ENCODE results near the gene HIBCH. TPM values are rescaled to one million over a fixed set of nuclear protein-coding genes. Genes with fewer than 3 reads are reported as not detected.

The HIBCH gene
- total RNA-seq, 2 experiments from 2014 or later, result 15.6 to 29.7 TPM

DNA sequence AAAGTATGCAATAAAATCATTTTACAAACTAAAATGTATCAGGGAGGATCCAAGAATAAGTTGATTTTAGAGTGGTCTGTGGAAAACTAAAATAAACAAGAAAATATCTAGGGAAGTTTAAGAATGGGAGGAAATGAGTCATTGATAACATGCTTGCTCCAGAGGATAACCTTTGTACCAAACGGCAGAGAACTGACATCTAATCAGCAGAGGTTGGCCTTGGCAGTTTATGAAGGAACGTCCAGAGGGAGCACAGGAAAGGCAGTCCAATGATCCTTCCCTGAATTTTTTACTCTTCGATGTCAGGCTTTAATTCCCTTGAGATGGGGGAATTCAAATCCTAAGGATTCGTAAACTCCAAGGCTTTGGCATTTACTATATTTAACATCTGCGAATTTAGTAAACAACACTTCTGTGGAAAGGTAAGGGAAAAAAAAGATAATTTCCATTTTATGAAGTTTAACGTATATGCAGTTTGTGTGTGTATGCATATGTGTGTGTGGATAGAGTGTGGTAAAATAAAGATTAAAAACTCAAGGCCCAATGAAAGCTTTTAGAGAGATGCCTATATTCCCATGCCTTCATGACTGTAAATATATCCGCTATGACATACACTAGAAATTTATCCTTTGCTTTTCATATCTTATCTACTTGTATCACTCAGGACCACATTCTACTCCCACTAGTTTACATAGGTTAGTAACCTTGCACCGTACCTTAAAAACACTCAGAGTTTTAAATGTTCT is 15.0 kb upstream of the HIBCH start:
- no peak overlapping the region for H3K4me2 ChIP-seq (ENCODE audit: low read length)
- H3K27ac ChIP-seq (ENCODE audit: low read depth, low read length, poor library complexity, severe bottlenecking), result no peak overlapping the region
- H3K9me3 ChIP-seq (ENCODE audit: low read length), result no peaks in the 10 kb centered on the region
- ChIA-PET POLR2A (no interaction called here), CTCF (ENCODE audit: unreplicated experiment) (no interaction called here)
- no peaks in the 10 kb centered on the region for H3K36me3 ChIP-seq (ENCODE audit: insufficient read depth, low read length)
- no peak overlapping the region for H2AFZ ChIP-seq (ENCODE audit: low read length)
- intact Hi-C loops (cut with micrococcal nuclease; ENCODE audit: unreplicated experiment), result no loop called here
- H4K20me1 ChIP-seq (ENCODE audit: insufficient read depth, low read length), result no peaks in the 10 kb centered on the region
- TF ChIP-seq, protein P1, sequence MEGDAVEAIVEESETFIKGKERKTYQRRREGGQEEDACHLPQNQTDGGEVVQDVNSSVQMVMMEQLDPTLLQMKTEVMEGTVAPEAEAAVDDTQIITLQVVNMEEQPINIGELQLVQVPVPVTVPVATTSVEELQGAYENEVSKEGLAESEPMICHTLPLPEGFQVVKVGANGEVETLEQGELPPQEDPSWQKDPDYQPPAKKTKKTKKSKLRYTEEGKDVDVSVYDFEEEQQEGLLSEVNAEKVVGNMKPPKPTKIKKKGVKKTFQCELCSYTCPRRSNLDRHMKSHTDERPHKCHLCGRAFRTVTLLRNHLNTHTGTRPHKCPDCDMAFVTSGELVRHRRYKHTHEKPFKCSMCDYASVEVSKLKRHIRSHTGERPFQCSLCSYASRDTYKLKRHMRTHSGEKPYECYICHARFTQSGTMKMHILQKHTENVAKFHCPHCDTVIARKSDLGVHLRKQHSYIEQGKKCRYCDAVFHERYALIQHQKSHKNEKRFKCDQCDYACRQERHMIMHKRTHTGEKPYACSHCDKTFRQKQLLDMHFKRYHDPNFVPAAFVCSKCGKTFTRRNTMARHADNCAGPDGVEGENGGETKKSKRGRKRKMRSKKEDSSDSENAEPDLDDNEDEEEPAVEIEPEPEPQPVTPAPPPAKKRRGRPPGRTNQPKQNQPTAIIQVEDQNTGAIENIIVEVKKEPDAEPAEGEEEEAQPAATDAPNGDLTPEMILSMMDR (conservative IDR thresholded peaks at IDR 0.05; ENCODE audit: low read length), result no peak
- no peak for TF ChIP-seq EZH2phosphoT487 (IDR thresholded peaks at IDR 0.05; ENCODE audit: borderline replicate concordance, low read depth, low read length)
- H3K79me2 ChIP-seq (ENCODE audit: insufficient read depth, low read depth, low read length), result no peaks in the 10 kb centered on the region
- DNase-seq (ENCODE audit: low spot score), result no peak
- no TSS peak for BruUV-seq (replicated peaks)
- H3K4me3 ChIP-seq (ENCODE audit: low read depth, low read length, poor library complexity, severe bottlenecking), result no peak overlapping the region
- no peaks in the 10 kb centered on the region for H3K9me2 ChIP-seq (ENCODE audit: insufficient read depth, low read length)
- H3K4me1 ChIP-seq (ENCODE audit: insufficient read depth, low read length, poor library complexity, severe bottlenecking), result no peaks in the 10 kb centered on the region

DNA sequence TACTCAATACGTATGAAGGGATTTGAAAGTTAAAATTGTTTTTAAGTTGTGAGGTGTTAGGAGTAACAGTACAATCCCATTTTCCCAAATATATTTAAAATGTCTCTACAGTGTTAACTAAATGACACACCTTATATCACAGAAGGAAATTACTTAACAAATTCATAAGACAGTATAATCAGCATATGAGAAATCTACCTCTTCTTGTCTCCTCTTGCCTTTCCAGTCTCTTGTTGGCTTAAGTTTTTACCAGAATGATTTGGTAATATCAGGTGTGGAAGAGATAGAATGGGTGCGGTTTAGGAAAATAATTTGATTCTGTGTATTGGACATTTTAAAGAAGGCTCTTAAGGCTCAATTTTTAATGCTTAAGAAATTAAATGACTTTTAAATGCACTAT is 14.3 kb upstream of the HIBCH start:
- intact Hi-C loops (cut with micrococcal nuclease; ENCODE audit: unreplicated experiment), result no loop called here
- no peaks in the 10 kb centered on the region for H3K79me2 ChIP-seq (ENCODE audit: insufficient read depth, low read depth, low read length)
- H3K9me3 ChIP-seq (ENCODE audit: low read length), result no peaks in the 10 kb centered on the region
- no peaks in the 10 kb centered on the region for H3K36me3 ChIP-seq (ENCODE audit: insufficient read depth, low read length)
- no peak overlapping the region for H3K27ac ChIP-seq (ENCODE audit: low read depth, low read length, poor library complexity, severe bottlenecking)
- no peaks in the 10 kb centered on the region for H4K20me1 ChIP-seq (ENCODE audit: insufficient read depth, low read length)
- no TSS peak for BruUV-seq (replicated peaks)
- no peak overlapping the region for H3K4me2 ChIP-seq (ENCODE audit: low read length)
- no peak overlapping the region for H2AFZ ChIP-seq (ENCODE audit: low read length)
- DNase-seq (ENCODE audit: low spot score), result no peak
- H3K4me1 ChIP-seq (ENCODE audit: insufficient read depth, low read length, poor library complexity, severe bottlenecking), result no peaks in the 10 kb centered on the region
- H3K4me3 ChIP-seq (ENCODE audit: low read depth, low read length, poor library complexity, severe bottlenecking), result no peak overlapping the region
- ChIA-PET CTCF (ENCODE audit: unreplicated experiment) (no interaction called here), POLR2A (no interaction called here)
- TF ChIP-seq EZH2phosphoT487 (IDR thresholded peaks at IDR 0.05; ENCODE audit: borderline replicate concordance, low read depth, low read length), result no peak
- TF ChIP-seq, protein P1 (conservative IDR thresholded peaks at IDR 0.05; ENCODE audit: low read length), result no peak
- H3K9me2 ChIP-seq (ENCODE audit: insufficient read depth, low read length), result no peaks in the 10 kb centered on the region

DNA sequence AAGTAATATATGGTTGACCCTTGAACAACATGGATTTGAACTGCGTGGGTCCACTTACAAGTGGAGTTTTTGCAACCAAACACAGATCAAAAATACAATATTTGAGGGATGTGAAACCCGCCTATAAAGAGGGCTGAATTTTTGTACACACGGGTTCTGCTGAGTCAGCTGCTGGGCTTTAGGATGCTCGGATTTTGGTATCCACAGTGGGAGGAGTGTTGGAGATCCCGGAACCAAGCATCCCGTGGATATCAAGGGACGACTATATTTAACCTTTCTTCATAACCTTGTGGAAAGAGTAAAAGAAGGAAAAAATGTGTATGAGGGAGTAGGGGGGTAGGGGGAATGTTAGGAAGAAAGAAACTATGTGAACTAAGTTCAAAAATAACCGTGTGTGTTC is 13.8 kb upstream of the HIBCH start:
- DNase-seq (ENCODE audit: low spot score), result no peak
- H3K4me3 ChIP-seq (ENCODE audit: low read depth, low read length, poor library complexity, severe bottlenecking), result no peak overlapping the region
- no peaks in the 10 kb centered on the region for H3K79me2 ChIP-seq (ENCODE audit: insufficient read depth, low read depth, low read length)
- ChIA-PET POLR2A (interaction anchor here (0.6 kb wide), 1 partner anchor 107 kb away, joined by 6 read pairs; no protein-coding TSS in a partner anchor), CTCF (ENCODE audit: unreplicated experiment) (no interaction called here)
- H3K27ac ChIP-seq (ENCODE audit: low read depth, low read length, poor library complexity, severe bottlenecking), result no peak overlapping the region
- H3K4me1 ChIP-seq (ENCODE audit: insufficient read depth, low read length, poor library complexity, severe bottlenecking), result no peaks in the 10 kb centered on the region
- BruUV-seq (replicated peaks), result no TSS peak
- no peaks in the 10 kb centered on the region for H3K9me2 ChIP-seq (ENCODE audit: insufficient read depth, low read length)
- H3K4me2 ChIP-seq (ENCODE audit: low read length), result no peak overlapping the region
- intact Hi-C loops (cut with micrococcal nuclease; ENCODE audit: unreplicated experiment), result no loop called here
- TF ChIP-seq EZH2phosphoT487 (IDR thresholded peaks at IDR 0.05; ENCODE audit: borderline replicate concordance, low read depth, low read length), result no peak
- H3K9me3 ChIP-seq (ENCODE audit: low read length), result no peaks in the 10 kb centered on the region
- H2AFZ ChIP-seq (ENCODE audit: low read length), result no peak overlapping the region
- no peaks in the 10 kb centered on the region for H3K36me3 ChIP-seq (ENCODE audit: insufficient read depth, low read length)
- H4K20me1 ChIP-seq (ENCODE audit: insufficient read depth, low read length), result no peaks in the 10 kb centered on the region
